HAP-1 (cell line): ENCODE results near the gene P2RX6.

Source experiments
- DNase-seq, 2 experiments: peaks; one replicate each; pipeline ENCODE4 v3.0.0-alpha.2; 2016 to 2020; ENCODE audit warnings: low spot score in 2 of 2
- H3K27me3 ChIP-seq: fragments of 250-450 bp; sonication (Bioruptor Pico); 2 replicates; pipeline ENCODE4 v1.5.1; 2020; ENCODE audit warnings: low read depth, mild to moderate bottlenecking, moderate library complexity
- H3K36me3 ChIP-seq: fragments of 250-450 bp; sonication (Bioruptor Pico); replicated peaks from 2 replicates; pipeline ENCODE4 v1.5.1; 2020; ENCODE audit warnings: mild to moderate bottlenecking
- H3K4me1 ChIP-seq: fragments of 250-450 bp; sonication (Bioruptor Pico); 2 replicates; pipeline ENCODE4 v1.5.1; 2020; ENCODE audit warnings: mild to moderate bottlenecking
- H3K4me3 ChIP-seq: fragments of 250-450 bp; sonication (Bioruptor Pico); 2 replicates; pipeline ENCODE4 v1.5.1; 2020; ENCODE audit warnings: mild to moderate bottlenecking, moderate library complexity
- H3K9me3 ChIP-seq: fragments of 250-450 bp; sonication (Bioruptor Pico); 2 replicates; pipeline ENCODE4 v1.5.1; 2020; ENCODE audit warnings: mild to moderate bottlenecking, moderate library complexity
- in situ Hi-C: fragments of 300-500 bp; cut with MboI; formaldehyde crosslinking; loops from 3 replicates; pipeline ENCODE4 v1.14.3; 2020; ENCODE audit warnings: low sequenced_read_pairs, inconsistent platforms, mixed read lengths

The P2RX6 gene

DNA sequence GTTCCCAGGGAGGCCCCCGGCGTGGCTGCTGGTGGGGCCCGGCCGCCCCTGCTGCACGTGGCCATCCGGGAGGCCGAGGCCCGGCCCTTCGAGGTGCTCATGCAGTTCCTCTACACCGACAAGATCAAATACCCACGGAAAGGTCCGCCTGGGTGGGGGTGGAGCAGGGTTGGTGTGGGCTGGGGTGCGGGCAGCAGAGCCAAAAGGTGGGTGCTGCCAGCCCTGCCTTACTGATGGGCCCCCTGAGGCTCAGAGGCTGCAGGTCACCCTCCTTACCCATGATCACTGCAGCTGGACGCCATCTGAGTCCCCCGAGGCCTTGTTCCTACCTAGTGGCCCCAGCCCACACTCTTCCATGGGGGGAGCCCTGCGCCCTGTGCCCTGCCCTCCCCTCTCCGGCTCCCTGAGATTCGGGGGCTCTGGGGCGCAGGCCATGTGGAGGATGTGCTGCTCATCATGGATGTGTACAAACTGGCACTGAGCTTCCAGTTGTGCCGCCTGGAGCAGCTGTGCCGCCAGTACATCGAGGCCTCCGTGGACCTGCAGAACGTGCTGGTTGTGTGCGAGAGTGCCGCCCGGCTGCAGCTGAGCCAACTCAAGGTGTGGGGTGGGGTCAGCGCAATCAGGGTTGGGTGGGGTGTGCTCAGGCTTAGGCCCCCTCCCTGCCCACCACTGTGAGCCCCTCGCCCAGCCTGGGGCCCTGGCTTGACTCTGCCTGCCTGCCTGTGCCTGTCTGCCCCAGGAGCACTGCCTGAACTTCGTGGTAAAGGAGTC, 20.6 kb upstream of the P2RX6 start:
- no peak for DNase-seq
- peaks cover 42% of the 10 kb centered on the region for H3K36me3 ChIP-seq

DNA sequence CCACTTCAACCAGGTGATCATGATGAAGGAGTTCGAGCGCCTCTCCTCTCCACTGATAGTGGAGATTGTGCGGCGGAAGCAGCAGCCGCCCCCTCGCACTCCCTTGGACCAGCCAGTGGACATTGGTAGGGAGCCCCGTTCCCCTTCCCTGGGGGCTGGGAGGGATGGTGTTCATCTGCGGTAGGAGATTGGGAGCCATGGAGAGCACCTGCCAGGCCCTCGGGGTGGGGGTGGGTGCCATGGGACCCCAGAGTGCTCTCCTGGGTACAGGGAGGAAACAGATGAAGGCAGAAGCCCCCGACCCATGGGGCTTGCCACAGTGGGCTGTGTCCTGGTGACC, 20.1 kb upstream of the P2RX6 start:
- Histone ChIP-seq H3K4me3 (no peak overlapping the region), H3K9me3 (no peaks in the 10 kb centered on the region), H3K36me3 (peaks cover 47% of the 10 kb centered on the region), H3K4me1 (no peaks in the 10 kb centered on the region), H3K27me3 (no peaks in the 10 kb centered on the region)
- in situ Hi-C loops = no loop called here
- no peak for DNase-seq

More for the DNA sequence above, 20.6 kb upstream of the P2RX6 start:
- Histone ChIP-seq H3K9me3 (no peaks in the 10 kb centered on the region), H3K27me3 (no peaks in the 10 kb centered on the region), H3K4me1 (no peaks in the 10 kb centered on the region), H3K4me3 (no peak overlapping the region)
- in situ Hi-C loops = no loop called here

GRCh38 chr22:20995329-20996030, 19.5 kb upstream of the P2RX6 start:
- no peak for DNase-seq
- no peaks in the 10 kb centered on the region for H3K27me3 ChIP-seq
- in situ Hi-C loops = no loop called here
- H3K36me3 ChIP-seq = peaks cover 53% of the 10 kb centered on the region
- no peak overlapping the region for H3K4me3 ChIP-seq
- no peaks in the 10 kb centered on the region for H3K9me3 ChIP-seq
- peaks cover 2% of the 10 kb centered on the region for H3K4me1 ChIP-seq

DNA sequence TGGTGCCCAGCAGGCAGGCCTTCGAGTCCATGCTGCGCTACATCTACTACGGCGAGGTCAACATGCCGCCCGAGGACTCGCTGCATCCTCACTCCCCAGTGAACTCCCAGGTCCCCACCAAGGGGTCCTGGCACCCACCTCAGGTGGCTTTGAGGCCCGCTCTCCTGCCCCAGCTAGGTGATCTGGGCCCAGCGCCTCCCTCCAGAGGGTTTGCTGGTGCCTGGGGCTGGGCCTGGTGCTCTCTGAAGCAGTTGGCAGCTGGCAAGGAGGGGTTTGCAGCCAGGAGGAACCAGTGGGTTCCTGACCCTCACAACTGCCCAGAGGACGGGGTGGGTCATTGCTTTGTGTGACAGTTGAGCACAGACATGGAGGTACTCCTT, 18.9 kb upstream of the P2RX6 start:
- H3K4me1 ChIP-seq = peaks cover 8% of the 10 kb centered on the region
- no peaks in the 10 kb centered on the region for H3K9me3 ChIP-seq
- H3K4me3 ChIP-seq = no peak overlapping the region
- no peaks in the 10 kb centered on the region for H3K27me3 ChIP-seq
- in situ Hi-C loops = no loop called here
- H3K36me3 ChIP-seq = peaks cover 57% of the 10 kb centered on the region
- no peak for DNase-seq

GRCh38 chr22:20996598-20997535, 18.1 kb upstream of the P2RX6 start:
- Histone ChIP-seq H3K27me3 (no peaks in the 10 kb centered on the region), H3K36me3 (peaks cover 48% of the 10 kb centered on the region), H3K4me3 (no peak overlapping the region), H3K4me1 (peaks cover 12% of the 10 kb centered on the region), H3K9me3 (no peaks in the 10 kb centered on the region)
- in situ Hi-C loops = no loop called here
- no peak for DNase-seq

DNA sequence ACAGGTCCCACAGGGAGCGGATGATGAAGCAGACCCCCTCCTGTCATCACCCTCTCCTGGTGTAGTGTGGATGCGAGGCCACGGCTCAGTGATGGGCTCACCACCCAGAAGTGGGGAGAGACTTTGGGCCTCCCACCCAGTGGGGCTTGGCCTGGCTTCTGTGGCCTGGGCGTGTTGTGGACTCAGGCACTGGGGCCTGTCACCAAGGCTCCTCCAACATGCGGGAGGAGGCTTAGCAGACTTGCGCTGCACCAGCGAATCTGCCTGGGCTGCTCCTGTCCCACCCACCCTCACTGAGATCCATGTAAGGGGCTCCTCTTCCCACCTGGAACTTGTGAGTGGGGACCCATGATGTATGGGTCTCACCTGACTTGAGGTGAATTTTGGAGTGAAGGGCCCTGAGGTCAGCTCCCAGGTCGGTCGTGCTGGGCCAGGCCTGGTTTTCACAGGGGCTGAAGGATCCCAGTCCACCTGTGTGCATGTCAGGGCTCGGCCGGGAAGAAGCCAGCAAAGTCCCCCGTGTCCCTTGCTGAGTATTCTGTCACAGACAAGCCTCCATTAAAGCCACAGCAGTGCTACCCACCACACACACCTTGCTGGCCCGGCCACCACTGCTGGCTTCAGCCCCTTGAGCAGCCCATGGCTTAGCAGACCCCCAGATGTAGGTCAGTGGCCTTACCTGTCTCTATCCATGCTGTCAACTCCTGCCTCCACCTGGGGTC, 17.3 kb upstream of the P2RX6 start:
- H3K4me3 ChIP-seq = no peak overlapping the region
- DNase-seq = no peak
- H3K27me3 ChIP-seq = no peaks in the 10 kb centered on the region
- H3K4me1 ChIP-seq = peaks cover 12% of the 10 kb centered on the region
- no peaks in the 10 kb centered on the region for H3K9me3 ChIP-seq
- peaks cover 40% of the 10 kb centered on the region for H3K36me3 ChIP-seq
- in situ Hi-C loops = no loop called here

- Histone ChIP-seq H3K27me3 (no peaks in the 10 kb centered on the region), H3K36me3 (peaks cover 40% of the 10 kb centered on the region), H3K4me1 (peaks cover 12% of the 10 kb centered on the region), H3K9me3 (no peaks in the 10 kb centered on the region), H3K4me3 (no peak overlapping the region)
- in situ Hi-C loops = no loop called here
- no peak for DNase-seq
These were observed 16.3 kb upstream of the P2RX6 start for GRCh38 chr22:20998411-20999336.

DNA sequence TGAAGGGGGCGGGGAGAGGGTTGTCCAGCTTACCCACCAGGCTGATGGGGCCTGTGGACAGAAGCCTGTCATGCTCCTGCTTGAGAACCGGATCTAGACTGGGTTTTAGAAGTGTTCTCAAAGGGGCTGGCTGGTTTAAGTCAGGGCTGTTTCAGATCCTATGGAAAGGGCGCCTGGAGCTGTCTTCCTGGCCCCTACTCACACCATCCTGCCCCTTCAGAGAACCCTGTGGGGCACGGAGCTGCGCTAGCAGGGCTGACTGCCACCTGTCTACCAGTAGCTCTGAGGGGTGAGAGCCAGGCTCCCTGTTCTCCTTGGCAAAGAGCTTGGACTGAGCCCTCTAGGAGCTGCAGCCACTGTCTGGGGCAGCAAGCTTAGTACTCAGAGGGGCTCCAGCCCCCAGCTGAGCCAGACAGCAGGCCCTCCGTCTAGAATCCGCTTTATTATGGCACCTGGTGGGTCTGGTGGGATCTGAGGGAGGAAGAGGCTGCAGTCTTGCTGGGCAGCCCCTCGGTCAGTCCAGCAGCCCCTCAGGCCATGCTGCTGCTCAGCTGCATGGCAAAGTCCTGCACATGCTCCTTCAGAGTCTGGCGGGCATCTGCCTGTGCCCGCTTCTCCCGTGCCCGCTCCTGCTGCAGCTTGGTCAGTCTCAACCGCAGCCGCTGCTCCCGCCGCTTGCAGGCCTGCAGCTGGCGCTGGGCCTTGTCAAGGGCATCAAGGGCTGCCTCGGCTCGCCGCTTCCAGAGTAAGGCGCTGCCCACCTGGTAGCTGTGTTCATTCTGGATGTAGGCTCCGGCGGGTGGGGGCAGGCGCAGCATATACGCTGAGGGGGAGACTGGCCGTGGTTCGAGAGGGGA, 15.4 kb upstream of the P2RX6 start:
- no peak overlapping the region for H3K4me3 ChIP-seq
- H3K36me3 ChIP-seq = peaks cover 40% of the 10 kb centered on the region
- DNase-seq = no peak
- H3K9me3 ChIP-seq = no peaks in the 10 kb centered on the region
- H3K4me1 ChIP-seq = peaks cover 12% of the 10 kb centered on the region
- in situ Hi-C loops = no loop called here
- H3K27me3 ChIP-seq = no peaks in the 10 kb centered on the region

GRCh38 chr22:21000207-21000986, 14.6 kb upstream of the P2RX6 start:
- Histone ChIP-seq H3K9me3 (no peaks in the 10 kb centered on the region), H3K36me3 (peaks cover 37% of the 10 kb centered on the region), H3K4me1 (peaks cover 12% of the 10 kb centered on the region), H3K4me3 (peak overlapping the region; percentile 77), H3K27me3 (no peaks in the 10 kb centered on the region)
- DNase-seq = no peak
- in situ Hi-C loops = no loop called here

DNA sequence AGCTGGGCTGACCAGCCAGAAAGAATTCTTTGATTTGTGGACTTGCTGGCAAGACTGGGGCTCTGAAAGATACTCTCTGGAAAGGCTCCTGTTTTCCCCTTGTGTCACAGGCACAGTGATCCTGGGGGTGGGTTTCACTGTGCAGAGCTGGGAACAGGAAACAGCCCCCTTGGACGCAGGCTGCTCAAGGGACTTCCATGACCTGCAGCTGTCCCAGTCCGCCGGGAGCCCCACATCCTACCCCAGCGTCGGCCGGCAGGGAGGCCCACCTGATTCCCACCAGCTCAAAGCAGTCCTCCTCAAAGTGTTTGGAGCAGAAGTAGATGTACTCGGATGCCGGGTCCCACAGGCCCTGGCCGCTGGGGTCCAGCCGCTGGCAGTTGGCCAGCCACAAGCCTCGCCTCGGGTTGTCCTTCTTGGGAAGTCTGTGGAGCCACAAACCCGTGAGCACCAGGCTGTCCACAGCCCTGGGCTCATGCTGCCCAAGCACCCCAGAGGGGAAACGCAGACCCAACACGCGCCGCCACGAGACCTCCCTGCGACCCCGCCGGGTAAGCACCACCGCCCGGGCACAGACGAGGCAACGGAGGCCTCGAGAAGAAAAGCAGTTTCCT, 13.9 kb upstream of the P2RX6 start:
- Histone ChIP-seq H3K9me3 (no peaks in the 10 kb centered on the region), H3K27me3 (no peaks in the 10 kb centered on the region), H3K4me1 (peaks cover 12% of the 10 kb centered on the region), H3K36me3 (peaks cover 37% of the 10 kb centered on the region), H3K4me3 (peak overlapping the region; percentile 77)
- DNase-seq = peak in 1 of 2 experiments; percentile 38
- in situ Hi-C loops = no loop called here
